Transverse colon (tissue), 4 donors: ENCODE results near the gene PLXNB2. TPM values are rescaled to one million over a fixed set of nuclear protein-coding genes. Genes with fewer than 3 reads are reported as not detected.

ENCODE experiments used
- DNase-seq: peaks from one replicate; pipeline ENCODE4 v3.0.0-alpha.2; 2019
- H3K27ac ChIP-seq, 4 donors: fragments of 200-600 bp; sonication (generic); 2 replicates each; pipeline ENCODE4 v1.5.1; 2016 to 2018; ENCODE audit warnings: inconsistent platforms in 4 of 4
- H3K27me3 ChIP-seq: fragments of 200-600 bp; sonication (generic); 2 replicates; pipeline ENCODE4 v1.5.1; 2017; ENCODE audit warnings: inconsistent platforms
- H3K36me3 ChIP-seq, 4 donors: fragments of 200-600 bp; sonication (generic); 2 replicates each; pipeline ENCODE4 v1.5.1; 2017 to 2019; ENCODE audit warnings: inconsistent platforms in 4 of 4
- H3K4me1 ChIP-seq, 4 donors: fragments of 200-600 bp; sonication (generic); 2 replicates each; pipeline ENCODE4 v1.5.1; 2017 to 2020; ENCODE audit warnings: inconsistent platforms in 4 of 4
- H3K4me3 ChIP-seq, 4 donors: fragments of 200-600 bp; sonication (generic); 1 replicate in 1 of 4; 2 replicates in 3 of 4; pipeline versions ENCODE4 v1.5.1 to v1.6.1; 2017 to 2019; ENCODE audit warnings: inconsistent platforms in 4 of 4
- H3K9me3 ChIP-seq, 2 donors: fragments of 200-600 bp; sonication (generic); 2 replicates each; pipeline ENCODE4 v1.5.1; 2017 to 2019; ENCODE audit warnings: inconsistent platforms in 2 of 2
- EP300 ChIP-seq: sonication (generic); formaldehyde crosslinking; IDR thresholded peaks from one replicate; pipeline ENCODE4 v1.6.1; 2017; ENCODE audit warnings: antibody characterized with exemption, low read depth
- POLR2A ChIP-seq: fragments of 450-650 bp; IDR thresholded peaks from one replicate; pipeline ENCODE4 v1.6.1; 2016; ENCODE audit warnings: antibody characterized with exemption, mild to moderate bottlenecking, moderate library complexity
- POLR2AphosphoS5 ChIP-seq, 3 donors: sonication (generic); formaldehyde crosslinking; IDR thresholded peaks; one replicate each; pipeline ENCODE4 v1.6.1; 2016; ENCODE audit warnings: antibody characterized with exemption in 3 of 3
- WGBS, 2 donors: methylation state at CpG; one replicate each; pipeline ENCODE4 v1.1.5; 2018; ENCODE audit warnings: low coverage in 1 of 2; 5-methylcytosine and 5-hydroxymethylcytosine counted together
- in situ Hi-C, 4 donors: fragments of 200-750 bp; cut with MboI; loops; one replicate each; pipeline versions ENCODE4 v1.15.0 to v1.15.1; 2017; ENCODE audit warnings: low sequenced_read_pairs in 3 of 4, low pct_ligation_motif_present in 1 of 4, low pct_unique_long_range_greater_than_20kb in 1 of 4
- intact Hi-C: fragments of 100-400 bp; cut with DNase I; formaldehyde crosslinking; loops from one replicate; pipeline ENCODE4 v1.15.1; 2023; ENCODE audit warnings: low total_unique reads
- total RNA-seq, 4 donors: library from RNA; depleted of rRNA; stranded (reverse); fragments of >200 nt; gene quantifications; one replicate each; pipeline ENCODE4 v1.1.0, GENCODE V29; 2016
- TF ChIP-seq, protein P1 (sequence below), 5 experiments: fragments of 200-600 bp in 3 of 5; fragments of 450-650 bp in 2 of 5; sonication (generic) in 3 of 5; IDR thresholded peaks; 1 replicate in 2 of 5; 2 replicates in 3 of 5; pipeline ENCODE4 v1.5.1; 2016 to 2017; ENCODE audit warnings: antibody characterized with exemption in 5 of 5, inconsistent platforms in 3 of 5, mild to moderate bottlenecking in 2 of 5, moderate library complexity in 1 of 5

PLXNB2 gene
- total RNA-seq, 4 donors from 2014 or later: 305 to 880 (median 460) TPM

DNA sequence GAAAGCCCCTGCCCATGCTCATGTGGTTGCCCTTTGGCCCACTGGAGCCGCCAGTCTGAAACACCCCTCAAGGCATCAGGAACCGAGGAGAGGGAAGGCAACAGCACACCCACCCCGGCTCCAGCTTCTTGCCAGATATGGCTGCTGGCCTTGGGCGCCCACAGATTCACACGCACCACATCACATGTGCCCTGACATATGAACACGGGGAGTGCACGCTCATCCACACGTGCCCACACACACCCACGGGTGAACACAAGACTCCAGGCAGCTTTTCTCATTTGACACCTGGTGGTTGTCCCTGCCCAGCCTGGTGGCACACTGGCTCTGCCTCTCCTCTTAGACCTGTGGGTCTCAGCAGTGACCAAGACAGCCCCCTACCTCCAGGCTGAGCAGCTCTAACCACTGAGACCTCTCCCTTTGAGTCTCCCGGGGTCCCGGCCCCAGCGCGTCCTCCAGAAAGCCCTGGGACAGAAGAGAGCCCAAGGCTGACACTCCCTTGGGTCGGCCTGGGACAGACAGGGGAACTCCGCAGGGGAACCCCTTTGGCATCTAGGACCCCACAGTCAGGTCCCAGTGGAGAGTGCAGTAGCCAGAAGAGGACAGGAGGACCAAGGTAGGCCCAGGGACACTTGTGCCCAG is 43.2 kb downstream of the PLXNB2 start:
- TF ChIP-seq EP300 (no peak), POLR2A (no peak), POLR2AphosphoS5 (IDR thresholded peaks at IDR 0.05) (no peak)
- TF ChIP-seq, protein P1, sequence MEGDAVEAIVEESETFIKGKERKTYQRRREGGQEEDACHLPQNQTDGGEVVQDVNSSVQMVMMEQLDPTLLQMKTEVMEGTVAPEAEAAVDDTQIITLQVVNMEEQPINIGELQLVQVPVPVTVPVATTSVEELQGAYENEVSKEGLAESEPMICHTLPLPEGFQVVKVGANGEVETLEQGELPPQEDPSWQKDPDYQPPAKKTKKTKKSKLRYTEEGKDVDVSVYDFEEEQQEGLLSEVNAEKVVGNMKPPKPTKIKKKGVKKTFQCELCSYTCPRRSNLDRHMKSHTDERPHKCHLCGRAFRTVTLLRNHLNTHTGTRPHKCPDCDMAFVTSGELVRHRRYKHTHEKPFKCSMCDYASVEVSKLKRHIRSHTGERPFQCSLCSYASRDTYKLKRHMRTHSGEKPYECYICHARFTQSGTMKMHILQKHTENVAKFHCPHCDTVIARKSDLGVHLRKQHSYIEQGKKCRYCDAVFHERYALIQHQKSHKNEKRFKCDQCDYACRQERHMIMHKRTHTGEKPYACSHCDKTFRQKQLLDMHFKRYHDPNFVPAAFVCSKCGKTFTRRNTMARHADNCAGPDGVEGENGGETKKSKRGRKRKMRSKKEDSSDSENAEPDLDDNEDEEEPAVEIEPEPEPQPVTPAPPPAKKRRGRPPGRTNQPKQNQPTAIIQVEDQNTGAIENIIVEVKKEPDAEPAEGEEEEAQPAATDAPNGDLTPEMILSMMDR (IDR thresholded peaks at IDR 0.05): no peak
- Histone ChIP-seq H3K4me1 (peaks cover 0 to 42% (median 32%) of the 10 kb centered on the region in 4 donors), H3K27me3 (peaks cover 73% of the 10 kb centered on the region), H3K36me3 (no peaks in the 10 kb centered on the region), H3K4me3 (no peak overlapping the region), H3K27ac (no peak overlapping the region), H3K9me3 (no peaks in the 10 kb centered on the region)
- intact Hi-C loops: no loop called here
- in situ Hi-C loops: loop anchor here in 1 of 4 donors (10.0 kb wide), 1 partner anchor 231 kb away; no protein-coding TSS in a partner anchor
- no peak for DNase-seq
- WGBS, 2 donors: 76% methylated on average over 12 of the region's 15 CpGs; no CpG with 5 or more reads in 1 of the 2 donors

DNA sequence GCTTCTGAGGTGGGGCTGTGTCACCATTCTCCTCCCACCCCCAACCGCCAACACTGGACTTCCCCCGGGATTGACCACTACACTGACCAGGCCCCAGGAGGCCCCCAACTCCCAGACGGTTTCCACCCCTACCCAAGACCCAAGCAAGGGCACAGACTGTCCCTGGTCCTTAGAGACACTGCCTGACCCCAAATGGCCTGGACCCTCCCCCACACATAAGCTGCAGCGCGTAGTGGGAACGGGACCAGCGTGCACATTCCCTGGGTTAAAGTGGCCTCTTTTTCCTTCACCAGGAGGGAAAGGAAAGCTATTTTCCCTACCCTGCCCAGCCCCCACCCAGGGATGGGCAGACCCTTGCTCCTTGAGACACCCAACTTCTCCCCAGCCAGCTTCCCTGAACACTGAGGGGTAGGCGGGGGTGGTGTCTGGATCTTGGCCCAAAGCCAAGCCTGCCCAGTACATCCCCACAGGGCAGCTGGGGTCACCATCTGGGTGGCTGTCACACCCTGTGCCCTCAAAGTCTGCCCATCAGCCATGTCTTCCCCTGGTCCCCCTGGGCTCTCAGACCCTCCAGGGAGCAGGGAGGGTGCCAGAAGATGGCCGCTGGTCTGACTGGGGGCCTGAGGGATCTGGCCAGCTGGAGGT is 44.4 kb downstream of the PLXNB2 start:
- Histone ChIP-seq H3K4me1 (peaks cover 0 to 30% (median 22%) of the 10 kb centered on the region in 4 donors), H3K27me3 (peaks cover 72% of the 10 kb centered on the region), H3K27ac (no peak overlapping the region), H3K36me3 (no peaks in the 10 kb centered on the region), H3K4me3 (no peak overlapping the region), H3K9me3 (no peaks in the 10 kb centered on the region)
- DNase-seq: no peak
- in situ Hi-C loops: loop anchor here in 1 of 4 donors (10.0 kb wide), 1 partner anchor 232 kb away; no protein-coding TSS in a partner anchor
- intact Hi-C loops: no loop called here
- 52% methylated on average over 9 of the region's 9 CpGs; no CpG with 5 or more reads in 1 of the 2 donors for WGBS, 2 donors
- TF ChIP-seq POLR2A: no peak
- no peak for TF ChIP-seq POLR2AphosphoS5 (IDR thresholded peaks at IDR 0.05)
- no peak for TF ChIP-seq EP300
- TF ChIP-seq, protein P1 (IDR thresholded peaks at IDR 0.05): no peak

DNA sequence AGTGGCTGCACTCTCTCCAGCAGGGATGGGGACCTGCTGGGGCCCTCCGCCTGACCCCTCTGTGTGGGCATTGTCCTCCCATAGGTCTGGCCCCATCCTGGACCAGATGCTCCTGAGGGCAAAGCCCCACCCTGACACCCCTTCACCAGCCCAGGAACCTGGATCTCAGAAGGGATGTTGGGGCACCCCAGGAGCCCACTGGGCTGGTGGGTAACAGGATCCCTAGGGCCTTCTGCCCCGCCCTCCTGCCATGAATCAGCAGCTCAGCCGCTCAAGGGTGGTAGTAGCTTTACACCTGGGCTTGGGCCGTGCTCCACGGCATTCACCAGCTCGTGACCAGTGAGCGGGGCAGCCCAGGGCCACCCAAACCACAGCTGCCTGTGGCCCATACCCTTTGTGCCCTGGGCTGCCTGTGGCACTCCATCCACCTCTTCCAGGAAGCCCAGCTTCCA is 45.0 kb downstream of the PLXNB2 start:
- intact Hi-C loops (no loop called here), in situ Hi-C loops (loop anchor here in 1 of 4 donors (10.0 kb wide), 1 partner anchor 232 kb away; no protein-coding TSS in a partner anchor)
- H3K27ac ChIP-seq: no peak overlapping the region
- H3K4me3 ChIP-seq: no peak overlapping the region
- H3K4me1 ChIP-seq: peaks cover 0 to 24% (median 16%) of the 10 kb centered on the region in 4 donors
- H3K9me3 ChIP-seq: no peaks in the 10 kb centered on the region
- TF ChIP-seq EP300: no peak
- TF ChIP-seq, protein P1 (IDR thresholded peaks at IDR 0.05): no peak
- no peak for TF ChIP-seq POLR2AphosphoS5 (IDR thresholded peaks at IDR 0.05)
- 39% methylated on average over 6 of the region's 7 CpGs; no CpG with 5 or more reads in 1 of the 2 donors for WGBS, 2 donors
- DNase-seq: no peak
- no peaks in the 10 kb centered on the region for H3K36me3 ChIP-seq
- peaks cover 73% of the 10 kb centered on the region for H3K27me3 ChIP-seq
